Pancreas (tissue), 10 donors: ENCODE results near the gene SNCG. TPM values are rescaled to one million over a fixed set of nuclear protein-coding genes. Genes with fewer than 3 reads are reported as not detected.
"Not testable (repeated sequence)": the region's sequence is repeated elsewhere in the genome, so short reads cannot be mapped to it uniquely, and the experiment has no call there.

Experiments
- ATAC-seq, 4 donors: fragments of 200-7000 bp; cut with Tn5 transposase; one replicate each; pipeline versions ENCODE4 v1.8.0 to v1.9.1; 2020; ENCODE audit warnings: mild to moderate bottlenecking in 4 of 4, moderate library complexity in 4 of 4
- DNase-seq, 6 donors: peaks; one replicate each; pipeline ENCODE4 v3.0.0-alpha.2; 2020
- FAIRE-seq: peaks from 2 replicates; lab custom pipeline; 2012; peaks lifted over from hg19 to GRCh38; lab: Jason Lieb, UNC
- H3K27ac ChIP-seq, 4 donors: fragments of 200-600 bp; sonication (generic); 1 replicate in 3 of 4; 2 replicates in 1 of 4; pipeline versions ENCODE4 v1.5.0 to v1.8.0; 2020
- H3K27me3 ChIP-seq, 4 donors: fragments of 200-600 bp; one replicate each; pipeline ENCODE4 v1.8.0; 2021
- H3K36me3 ChIP-seq, 3 donors: fragments of 200-600 bp; sonication (generic) in 1 of 3; one replicate each; pipeline versions ENCODE4 v1.5.0 to v1.8.0; 2020 to 2021
- H3K4me1 ChIP-seq, 3 donors: fragments of 200-600 bp; one replicate each; pipeline ENCODE4 v1.8.0; 2021
- H3K4me3 ChIP-seq, 4 donors: fragments of 200-600 bp; sonication (generic) in 2 of 4; one replicate each; pipeline versions ENCODE4 v1.5.0 to v1.8.0; 2020 to 2021
- H3K9me3 ChIP-seq, 4 donors: fragments of 200-600 bp; one replicate each; pipeline ENCODE4 v1.8.0; 2021
- WGBS, 2 donors: extraction: QIAGEN DNeasy Blood & Tissue Kit; methylation state at CpG; one replicate each; pipeline ENCODE4 v1.1.7; 2013; 5-methylcytosine and 5-hydroxymethylcytosine counted together
- intact Hi-C, 3 donors: fragments of 100-400 bp; cut with DNase I; formaldehyde crosslinking; loops; one replicate each; pipeline versions ENCODE4 v1.11.1 to v1.14.2; 2022
- polyA plus RNA-seq, 2 donors: library from polyadenylated mRNA; stranded (reverse); fragments of 200-250 nt; gene quantifications; one replicate each; pipeline ENCODE4 v1.2.3, GENCODE V29; 2013
- total RNA-seq, 6 donors: library from RNA; stranded (reverse); fragmentation: NEBNext Ultra II Directional in 4 of 6; extraction: Animal tissue kit (Norgen Biotek cat#: 25700) in 4 of 6; gene quantifications; one replicate each; pipeline versions ENCODE4 v1.2.1 to v1.2.4, GENCODE V29; 2021 to 2023
- TF ChIP-seq, protein P1 (sequence below), 4 donors: fragments of 200-600 bp; sonication (generic) in 3 of 4; IDR thresholded peaks; one replicate each; pipeline versions ENCODE4 v1.5.0 to v1.8.0; 2021; ENCODE audit warnings: antibody characterized with exemption in 4 of 4
- donor health status: healthy with polysubstance abuse.
- donor health status: DM: no; HTN: no; CAD: no; lungs with moderate emphysema.
- donor health status: DM: no; HTN: no; CAD: no.
- donor health status: control.
- donor health status: control.
- donor health status: Bipolar disorder and iron deficiency.
- donor health status: DM: yes; HTN: yes; CAD: no.
- donor health status: DM: no; HTN: no; CAD: no.
- donor health status: DM: no; HTN: no; CAD: no.
- donor health status: DM: yes; HTN: yes; CAD: no.

Gene SNCG
- total and polyA plus RNA-seq, 8 donors: 1.2 to 20.3 (median 2.2) TPM

DNA sequence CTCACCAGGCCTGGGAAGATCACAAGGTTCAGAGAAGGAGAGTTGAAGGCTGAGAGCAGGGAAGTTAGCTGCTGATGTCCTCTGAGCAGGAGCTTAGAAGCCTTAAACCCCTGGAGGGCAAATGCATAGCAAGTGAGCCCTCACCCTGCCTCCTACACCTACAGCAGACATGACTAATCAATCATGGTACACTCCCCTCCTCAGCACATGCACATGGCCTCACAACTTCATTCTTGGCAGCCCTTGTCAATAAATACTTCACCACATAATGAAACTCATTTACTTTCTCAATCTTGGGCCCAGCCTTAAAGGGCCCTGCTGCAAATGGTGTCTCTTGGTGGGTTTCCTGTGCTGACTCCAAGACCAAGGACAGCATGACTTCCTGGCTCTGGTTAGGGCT, 13.9 kb upstream of the SNCG start:
- intact Hi-C loops: no loop called here

DNA sequence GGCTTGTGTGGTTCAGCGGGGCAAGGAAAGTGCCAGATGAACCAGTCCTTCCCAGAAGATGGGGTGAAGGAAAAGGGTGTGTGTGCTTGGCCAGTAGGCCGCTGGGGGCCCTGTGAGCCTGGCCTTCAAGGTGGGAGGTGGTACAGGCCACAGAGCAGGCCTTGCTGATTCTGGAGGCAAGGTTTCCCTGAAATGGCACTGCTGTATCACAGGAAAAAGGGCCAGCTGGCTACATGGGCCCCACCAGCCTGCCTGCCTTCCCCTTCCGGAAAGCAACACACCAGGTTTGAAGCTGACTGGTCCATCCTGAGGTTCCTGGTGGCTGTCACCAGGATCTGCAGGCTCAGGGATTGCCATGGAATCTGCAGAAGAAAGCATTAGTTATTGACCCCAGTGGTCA, 13.5 kb upstream of the SNCG start:
- WGBS, 2 donors: 96 to 98% methylated on average over 3 of the region's 3 CpGs

More for the DNA sequence above, 13.9 kb upstream of the SNCG start:
- H3K27ac ChIP-seq: no peak overlapping the region
- TF ChIP-seq, protein P1, sequence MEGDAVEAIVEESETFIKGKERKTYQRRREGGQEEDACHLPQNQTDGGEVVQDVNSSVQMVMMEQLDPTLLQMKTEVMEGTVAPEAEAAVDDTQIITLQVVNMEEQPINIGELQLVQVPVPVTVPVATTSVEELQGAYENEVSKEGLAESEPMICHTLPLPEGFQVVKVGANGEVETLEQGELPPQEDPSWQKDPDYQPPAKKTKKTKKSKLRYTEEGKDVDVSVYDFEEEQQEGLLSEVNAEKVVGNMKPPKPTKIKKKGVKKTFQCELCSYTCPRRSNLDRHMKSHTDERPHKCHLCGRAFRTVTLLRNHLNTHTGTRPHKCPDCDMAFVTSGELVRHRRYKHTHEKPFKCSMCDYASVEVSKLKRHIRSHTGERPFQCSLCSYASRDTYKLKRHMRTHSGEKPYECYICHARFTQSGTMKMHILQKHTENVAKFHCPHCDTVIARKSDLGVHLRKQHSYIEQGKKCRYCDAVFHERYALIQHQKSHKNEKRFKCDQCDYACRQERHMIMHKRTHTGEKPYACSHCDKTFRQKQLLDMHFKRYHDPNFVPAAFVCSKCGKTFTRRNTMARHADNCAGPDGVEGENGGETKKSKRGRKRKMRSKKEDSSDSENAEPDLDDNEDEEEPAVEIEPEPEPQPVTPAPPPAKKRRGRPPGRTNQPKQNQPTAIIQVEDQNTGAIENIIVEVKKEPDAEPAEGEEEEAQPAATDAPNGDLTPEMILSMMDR (IDR thresholded peaks at IDR 0.05): no peak
- DNase-seq: no peak
- no peaks in the 10 kb centered on the region for H3K27me3 ChIP-seq
- no peaks in the 10 kb centered on the region for H3K36me3 ChIP-seq
- no peak for ATAC-seq
- H3K4me1 ChIP-seq: no peaks in the 10 kb centered on the region
- no peak for FAIRE-seq
- no peak overlapping the region for H3K4me3 ChIP-seq
- H3K9me3 ChIP-seq: no peaks in the 10 kb centered on the region

DNA sequence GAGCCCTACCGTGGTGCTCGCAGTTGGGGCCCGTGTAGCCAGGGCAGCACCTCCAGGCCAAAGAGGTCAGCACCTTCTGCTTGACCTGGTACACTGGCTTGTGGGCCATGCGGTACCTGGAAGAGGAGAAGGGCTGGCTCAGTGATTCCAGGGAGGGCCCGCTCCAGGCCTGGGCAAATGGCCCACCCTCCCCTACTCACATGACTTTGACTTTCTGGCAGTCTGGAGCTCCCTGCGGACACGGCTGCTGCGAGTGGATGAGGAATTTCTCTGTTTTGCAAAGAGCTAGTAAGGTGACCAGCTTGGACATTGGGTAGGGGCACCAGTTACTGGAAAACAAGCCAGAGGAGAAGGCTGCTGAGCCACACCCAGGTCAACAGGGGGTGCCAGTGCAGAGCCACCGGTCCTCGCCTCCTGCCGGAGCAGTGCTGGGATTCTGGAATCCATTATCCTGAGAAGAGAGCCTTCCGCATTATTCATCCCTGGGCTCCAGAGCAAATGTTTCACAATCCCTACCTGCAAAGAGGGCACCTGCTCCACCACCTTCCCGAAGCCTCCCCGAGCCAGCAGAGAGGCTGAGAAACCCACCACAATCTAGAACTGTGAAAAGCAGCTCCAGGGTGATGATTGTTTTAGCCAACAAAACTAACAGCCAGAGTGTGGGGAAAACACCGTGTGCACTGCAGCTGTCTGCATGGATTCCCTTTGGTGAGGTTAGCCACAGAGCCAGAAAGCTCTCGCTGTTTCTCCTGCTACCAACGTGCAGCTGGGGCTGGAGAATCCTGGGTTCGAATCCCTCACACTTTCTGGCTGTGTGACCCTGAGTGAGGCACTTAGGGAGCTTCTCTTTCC, 12.8 kb upstream of the SNCG start:
- TF ChIP-seq, protein P1 (IDR thresholded peaks at IDR 0.05): no peak
- H3K36me3 ChIP-seq: no peaks in the 10 kb centered on the region
- intact Hi-C loops: no loop called here
- H3K4me1 ChIP-seq: no peaks in the 10 kb centered on the region
- DNase-seq (peak in 3 of 6 donors; percentile 48 to 65 (median 56)), FAIRE-seq (no peak), ATAC-seq (peak; percentile 59 to 88 (median 70))
- no peak overlapping the region for H3K27ac ChIP-seq
- H3K4me3 ChIP-seq: no peak overlapping the region
- no peaks in the 10 kb centered on the region for H3K9me3 ChIP-seq
- H3K27me3 ChIP-seq: no peaks in the 10 kb centered on the region
- WGBS, 2 donors: 52% methylated on average over 17 to 18 of the region's 18 CpGs

More for the DNA sequence above, 13.5 kb upstream of the SNCG start:
- Histone ChIP-seq H3K27ac (no peak overlapping the region), H3K4me3 (no peak overlapping the region), H3K9me3 (no peaks in the 10 kb centered on the region), H3K27me3 (no peaks in the 10 kb centered on the region), H3K4me1 (no peaks in the 10 kb centered on the region), H3K36me3 (no peaks in the 10 kb centered on the region)
- ATAC-seq (no peak), FAIRE-seq (no peak), DNase-seq (no peak)
- TF ChIP-seq, protein P1 (IDR thresholded peaks at IDR 0.05): no peak
- intact Hi-C loops: no loop called here

DNA sequence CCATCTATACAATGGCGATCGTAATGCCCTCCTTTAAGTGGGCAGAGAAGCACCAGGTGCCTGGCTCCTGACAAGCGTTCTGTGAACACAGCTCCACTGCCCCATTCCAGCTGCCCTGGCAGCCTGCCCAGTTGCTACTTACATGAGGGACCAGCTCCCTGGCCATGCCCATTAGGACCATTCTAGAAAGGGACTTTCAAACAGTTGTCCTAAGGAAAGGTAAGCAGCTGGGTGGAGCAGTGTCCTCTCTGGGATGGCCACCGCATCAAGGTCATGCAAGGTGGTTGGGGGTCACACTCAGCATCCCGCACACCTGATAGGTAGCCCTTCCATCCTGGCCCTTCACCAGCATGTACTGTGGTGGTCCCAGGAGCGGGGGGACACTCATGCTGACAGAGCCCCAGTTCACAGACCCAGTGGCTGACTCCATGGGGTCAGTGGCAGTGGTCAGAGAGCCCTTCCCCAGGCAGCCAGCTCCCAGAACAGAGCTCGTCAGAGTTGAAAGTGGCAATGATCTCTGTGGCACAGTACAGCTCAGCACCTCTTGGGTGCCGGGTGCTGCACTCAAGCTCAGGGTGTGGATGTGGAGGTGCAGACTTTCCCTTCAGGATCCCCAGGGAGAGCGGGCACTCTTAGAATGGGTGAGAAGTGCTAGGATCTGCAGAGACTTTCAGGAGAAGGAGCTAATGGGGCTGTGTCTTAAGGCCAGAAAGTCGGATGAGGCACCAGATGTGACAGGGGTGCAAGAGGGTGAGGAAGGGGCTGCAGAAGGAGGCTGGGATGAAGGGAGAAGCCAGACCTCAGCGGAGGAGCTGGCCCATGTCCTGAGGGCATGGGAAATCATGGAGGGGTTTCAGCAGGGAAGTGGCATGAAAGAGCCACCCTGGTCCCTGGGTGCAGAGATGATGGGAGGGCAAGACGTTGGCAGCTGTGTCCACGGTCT, 11.9 kb upstream of the SNCG start:
- peak in 3 of 6 donors; percentile 77 to 90 (median 87) for DNase-seq
- Histone ChIP-seq H3K4me1 (no peaks in the 10 kb centered on the region), H3K9me3 (no peaks in the 10 kb centered on the region), H3K4me3 (no peak overlapping the region), H3K36me3 (no peaks in the 10 kb centered on the region), H3K27me3 (no peaks in the 10 kb centered on the region), H3K27ac (no peak overlapping the region)
- TF ChIP-seq, protein P1 (IDR thresholded peaks at IDR 0.05): no peak
- no peak for FAIRE-seq
- intact Hi-C loops: no loop called here
- WGBS, 2 donors: 64 to 70% methylated on average over 13 of the region's 13 CpGs
- ATAC-seq: peak; percentile 33 to 61 (median 46)

DNA sequence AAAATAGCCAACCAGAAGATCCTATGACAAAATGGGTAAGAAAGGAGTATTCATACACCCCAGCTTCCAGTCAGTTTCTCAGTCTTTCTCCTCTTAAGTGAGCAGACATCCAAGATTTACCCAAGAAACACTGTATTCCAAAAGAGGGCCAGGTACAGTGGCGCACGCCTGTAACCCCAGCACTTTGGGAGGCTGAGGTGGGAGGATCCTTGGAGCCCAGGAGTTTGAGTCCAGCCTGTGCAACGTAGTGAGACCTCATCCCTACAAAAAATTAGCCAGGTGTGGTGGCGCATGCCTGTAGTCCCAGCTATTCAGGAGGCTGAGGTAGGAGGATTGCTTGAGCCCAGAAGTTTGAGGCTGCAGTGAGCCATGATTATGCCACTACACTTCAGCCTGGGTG, 10.6 kb upstream of the SNCG start:
- DNase-seq: peak in 1 of 6 donors; percentile 7
- H3K27me3 ChIP-seq, H3K36me3 ChIP-seq, H3K4me3 ChIP-seq, H3K9me3 ChIP-seq, FAIRE-seq, H3K27ac ChIP-seq, intact Hi-C loops, ATAC-seq, H3K4me1 ChIP-seq: not testable (repeated sequence)
- 91 to 97% methylated on average over 4 of the region's 4 CpGs for WGBS, 2 donors
